Esophagus muscularis mucosa (tissue), 4 donors: ENCODE data around the gene PC. TPM values are rescaled to one million over a fixed set of nuclear protein-coding genes. Genes with fewer than 3 reads are reported as not detected.

ENCODE experiments used
- DNase-seq: peaks from one replicate; pipeline ENCODE4 v3.0.0-alpha.2; 2017; ENCODE audit errors: extremely low spot score
- H3K27ac ChIP-seq, 4 donors: fragments of 200-600 bp; sonication (generic); replicated peaks in 1 of 4; 1 replicate in 3 of 4; 2 replicates in 1 of 4; pipeline ENCODE4 v1.5.1; 2016 to 2019; ENCODE audit warnings: mild to moderate bottlenecking in 1 of 4
- H3K27me3 ChIP-seq, 4 donors: fragments of 200-600 bp; sonication (generic); one replicate each; pipeline versions ENCODE4 v1.5.1 to v1.6.0; 2016 to 2019
- H3K36me3 ChIP-seq, 4 donors: fragments of 200-600 bp; sonication (generic); one replicate each; pipeline ENCODE4 v1.5.1; 2016 to 2019
- H3K4me1 ChIP-seq, 4 donors: fragments of 200-600 bp; sonication (generic); one replicate each; pipeline ENCODE4 v1.5.1; 2016 to 2019
- H3K4me3 ChIP-seq, 4 donors: fragments of 200-600 bp; sonication (generic); 1 replicate in 2 of 4; 2 replicates in 2 of 4; pipeline ENCODE4 v1.5.1; 2016 to 2019; ENCODE audit warnings: mild to moderate bottlenecking in 4 of 4, moderate library complexity in 1 of 4
- H3K9me3 ChIP-seq, 4 donors: fragments of 200-600 bp; sonication (generic); 1 replicate in 3 of 4; 2 replicates in 1 of 4; pipeline ENCODE4 v1.5.1; 2016 to 2019
- EP300 ChIP-seq: sonication (generic); formaldehyde crosslinking; IDR thresholded peaks from one replicate; pipeline ENCODE4 v1.6.1; 2017; ENCODE audit warnings: antibody characterized with exemption
- POLR2A ChIP-seq: fragments of 450-650 bp; IDR thresholded peaks from one replicate; pipeline ENCODE4 v1.6.1; 2017; ENCODE audit warnings: antibody characterized with exemption, moderate library complexity, mild to moderate bottlenecking, low read depth
- POLR2AphosphoS5 ChIP-seq, 2 donors: sonication (generic); formaldehyde crosslinking; IDR thresholded peaks; one replicate each; pipeline ENCODE4 v1.6.1; 2017; ENCODE audit warnings: antibody characterized with exemption in 2 of 2
- WGBS: methylation state at CpG from one replicate; pipeline ENCODE4 v1.1.5; 2018; 5-methylcytosine and 5-hydroxymethylcytosine counted together
- intact Hi-C: fragments of 100-400 bp; cut with DNase I; formaldehyde crosslinking; loops from one replicate; pipeline ENCODE4 v1.15.1; 2023
- total RNA-seq, 4 donors: library from RNA; depleted of rRNA; stranded (reverse); fragments of >200 nt; gene quantifications; one replicate each; pipeline versions ENCODE4 v1.1.0 to v1.2.1, GENCODE V29; 2016
- TF ChIP-seq, protein P1 (sequence below), 3 experiments: fragments of 200-600 bp in 2 of 3; fragments of 450-650 bp in 1 of 3; sonication (generic) in 2 of 3; IDR thresholded peaks; one replicate each; pipeline ENCODE4 v1.5.1; 2017 to 2019; ENCODE audit warnings: antibody characterized with exemption in 3 of 3, mild to moderate bottlenecking in 2 of 3, moderate library complexity in 1 of 3

Gene PC
- total RNA-seq, 4 donors from 2014 or later, result 2.1 to 5.5 (median 5.1) TPM

DNA sequence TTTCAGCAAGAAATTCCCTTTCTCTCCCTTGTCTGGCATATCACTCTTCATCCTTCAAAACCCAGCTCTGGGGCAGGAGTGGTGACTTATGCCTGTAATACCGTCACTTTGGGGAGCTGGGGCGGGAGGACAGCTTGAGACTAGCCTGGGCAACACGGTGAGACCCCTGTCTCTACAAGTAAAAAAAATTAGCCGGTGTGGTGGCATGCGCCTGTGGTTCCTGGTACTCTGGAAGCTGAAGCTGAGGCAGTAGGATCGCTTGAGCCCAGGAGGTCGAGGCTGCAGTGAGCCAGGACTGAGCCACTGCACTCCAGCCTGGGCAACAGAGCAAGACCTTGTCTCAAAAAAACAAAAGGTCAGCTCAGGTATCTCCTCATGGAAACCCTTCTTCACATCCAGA is 116.3 kb downstream of the PC start:
- Histone ChIP-seq H3K27ac (peak overlapping the region in 3 of 4 donors; percentile 95 to 100 (median 98)), H3K9me3 (peaks cover 0 to 3% (median 0%) of the 10 kb centered on the region in 4 donors), H3K4me1 (peaks cover 25 to 43% (median 40%) of the 10 kb centered on the region in 4 donors), H3K27me3 (no peaks in the 10 kb centered on the region), H3K36me3 (peaks cover 5 to 47% (median 26%) of the 10 kb centered on the region in 4 donors), H3K4me3 (peak overlapping the region; percentile 97 to 100 (median 98))
- 83% methylated on average over 7 of the region's 7 CpGs for WGBS
- no peak for TF ChIP-seq EP300
- no peak for TF ChIP-seq POLR2AphosphoS5 (IDR thresholded peaks at IDR 0.05)
- TF ChIP-seq, protein P1, sequence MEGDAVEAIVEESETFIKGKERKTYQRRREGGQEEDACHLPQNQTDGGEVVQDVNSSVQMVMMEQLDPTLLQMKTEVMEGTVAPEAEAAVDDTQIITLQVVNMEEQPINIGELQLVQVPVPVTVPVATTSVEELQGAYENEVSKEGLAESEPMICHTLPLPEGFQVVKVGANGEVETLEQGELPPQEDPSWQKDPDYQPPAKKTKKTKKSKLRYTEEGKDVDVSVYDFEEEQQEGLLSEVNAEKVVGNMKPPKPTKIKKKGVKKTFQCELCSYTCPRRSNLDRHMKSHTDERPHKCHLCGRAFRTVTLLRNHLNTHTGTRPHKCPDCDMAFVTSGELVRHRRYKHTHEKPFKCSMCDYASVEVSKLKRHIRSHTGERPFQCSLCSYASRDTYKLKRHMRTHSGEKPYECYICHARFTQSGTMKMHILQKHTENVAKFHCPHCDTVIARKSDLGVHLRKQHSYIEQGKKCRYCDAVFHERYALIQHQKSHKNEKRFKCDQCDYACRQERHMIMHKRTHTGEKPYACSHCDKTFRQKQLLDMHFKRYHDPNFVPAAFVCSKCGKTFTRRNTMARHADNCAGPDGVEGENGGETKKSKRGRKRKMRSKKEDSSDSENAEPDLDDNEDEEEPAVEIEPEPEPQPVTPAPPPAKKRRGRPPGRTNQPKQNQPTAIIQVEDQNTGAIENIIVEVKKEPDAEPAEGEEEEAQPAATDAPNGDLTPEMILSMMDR (IDR thresholded peaks at IDR 0.05), result no peak
- no peak for TF ChIP-seq POLR2A
- no peak for DNase-seq
- intact Hi-C loops, result loop anchor here (10.0 kb wide), 2 partner anchors 113 to 277 kb away; partner anchors contain the start of genes CTSF and PC

DNA sequence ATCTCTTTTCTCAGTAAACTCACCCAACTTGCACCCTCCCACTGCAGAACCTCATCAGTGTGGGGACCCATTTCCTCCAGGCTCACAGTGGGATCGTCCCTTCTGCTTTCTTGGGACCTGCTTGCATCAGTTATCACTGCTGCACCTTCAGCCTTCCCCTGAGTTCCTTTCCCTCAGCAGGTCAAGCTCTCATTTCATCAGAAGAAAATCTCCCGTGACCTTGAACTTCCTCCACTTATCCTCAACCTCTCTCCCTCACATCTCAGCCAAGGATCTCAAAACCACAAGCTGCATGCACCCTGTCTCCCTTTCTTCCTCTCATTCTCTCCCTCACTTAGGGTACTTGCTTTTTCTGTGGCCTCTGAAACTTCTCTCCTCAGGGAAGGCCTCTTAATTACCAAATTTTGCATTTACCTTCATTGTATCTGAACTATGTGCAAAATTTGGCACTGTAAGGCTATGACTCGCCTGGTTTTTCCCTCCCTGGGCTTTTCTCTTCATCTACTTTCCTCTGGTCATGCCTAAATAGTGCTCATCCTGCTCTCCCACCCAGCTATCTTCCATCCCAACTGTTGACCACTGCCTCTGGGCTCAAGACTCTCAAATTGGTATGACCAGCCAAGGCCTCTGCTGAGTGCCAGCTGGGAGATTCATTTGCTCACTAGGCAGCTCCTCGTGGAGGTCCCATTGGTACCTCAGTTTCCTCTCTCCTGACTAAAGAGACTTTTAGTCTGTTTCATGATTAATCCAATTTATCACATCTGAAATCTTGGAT is 117.7 kb downstream of the PC start:
- no peak for DNase-seq
- Histone ChIP-seq H3K4me1 (peaks cover 25 to 44% (median 42%) of the 10 kb centered on the region in 4 donors), H3K27me3 (no peaks in the 10 kb centered on the region), H3K36me3 (peaks cover 0 to 34% (median 13%) of the 10 kb centered on the region in 4 donors), H3K9me3 (peaks cover 0 to 3% (median 0%) of the 10 kb centered on the region in 4 donors), H3K4me3 (no peak overlapping the region), H3K27ac (no peak overlapping the region)
- intact Hi-C loops, result loop anchor here (10.0 kb wide), 2 partner anchors 114 to 276 kb away; partner anchors contain the start of genes CTSF and PC
- TF ChIP-seq EP300, result no peak
- TF ChIP-seq POLR2A, result no peak
- TF ChIP-seq POLR2AphosphoS5 (IDR thresholded peaks at IDR 0.05), result no peak
- TF ChIP-seq, protein P1 (IDR thresholded peaks at IDR 0.05), result no peak
- WGBS, result 68% methylated on average over 4 of the region's 4 CpGs

DNA sequence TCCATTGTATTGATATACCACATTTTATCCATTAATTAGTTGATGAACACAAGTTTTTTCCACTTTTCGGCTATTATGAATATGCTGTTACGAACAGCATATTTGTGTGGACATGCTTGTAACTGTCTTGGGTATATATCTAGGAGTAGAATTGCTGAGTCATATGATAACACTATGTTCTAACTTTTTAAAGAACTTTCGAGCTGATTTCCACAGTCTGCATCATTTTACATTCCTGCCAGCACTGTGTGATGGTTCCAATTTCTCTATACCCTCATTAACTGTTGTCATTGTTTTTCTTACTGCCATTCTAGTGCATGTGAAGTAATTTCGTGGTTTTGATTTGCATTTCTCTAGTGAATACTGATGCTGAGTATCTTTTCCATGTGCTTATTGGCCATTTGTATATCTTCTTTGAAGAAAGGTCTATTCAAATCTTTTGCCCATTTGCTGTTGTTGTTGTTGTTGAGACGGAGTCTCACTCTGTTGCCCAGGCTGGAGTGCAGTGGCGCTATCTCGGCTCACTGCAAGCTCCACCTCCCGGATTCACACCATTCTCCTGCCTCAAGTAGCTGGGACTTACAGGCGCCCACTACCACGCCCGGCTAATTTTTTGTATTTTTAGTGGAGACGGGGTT is 122.3 kb downstream of the PC start:
- H3K27me3 ChIP-seq, result no peaks in the 10 kb centered on the region
- 86% methylated on average over 12 of the region's 12 CpGs for WGBS
- TF ChIP-seq EP300 (no peak), POLR2AphosphoS5 (IDR thresholded peaks at IDR 0.05) (no peak), POLR2A (no peak)
- TF ChIP-seq, protein P1 (IDR thresholded peaks at IDR 0.05), result no peak
- no peak overlapping the region for H3K4me3 ChIP-seq
- intact Hi-C loops, result no loop called here
- H3K36me3 ChIP-seq, result peaks cover 0 to 25% (median 3%) of the 10 kb centered on the region in 4 donors
- no peak for DNase-seq
- peaks cover 0 to 10% (median 6%) of the 10 kb centered on the region in 4 donors for H3K4me1 ChIP-seq
- no peak overlapping the region for H3K27ac ChIP-seq
- no peaks in the 10 kb centered on the region for H3K9me3 ChIP-seq

DNA sequence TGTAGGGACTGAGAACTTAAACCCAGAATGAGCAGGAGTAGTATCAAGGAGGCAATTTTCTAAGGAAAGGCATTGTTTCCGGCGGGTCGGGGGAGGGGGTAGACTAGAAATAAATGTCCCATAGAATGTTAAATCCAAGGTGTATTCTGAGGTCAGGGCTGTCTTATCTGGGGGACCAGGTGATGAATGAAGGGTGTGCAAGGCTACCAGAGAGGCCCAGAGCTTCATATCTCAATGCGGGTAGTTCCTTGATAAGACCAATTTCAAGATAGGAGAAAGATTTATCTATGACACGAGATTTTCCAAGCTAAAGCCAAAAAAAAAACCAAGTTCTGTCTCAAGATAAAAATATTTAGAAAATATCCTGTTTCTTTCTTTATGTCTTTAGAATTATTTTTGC is 123.2 kb downstream of the PC start:
- intact Hi-C loops, result no loop called here
- WGBS, result 82% methylated on average over 5 of the region's 5 CpGs
- Histone ChIP-seq H3K27ac (no peak overlapping the region), H3K4me1 (peaks cover 0 to 5% (median under 1%) of the 10 kb centered on the region in 4 donors), H3K36me3 (peaks cover 0 to 23% (median 3%) of the 10 kb centered on the region in 4 donors), H3K27me3 (no peaks in the 10 kb centered on the region), H3K4me3 (no peak overlapping the region), H3K9me3 (no peaks in the 10 kb centered on the region)
- no peak for DNase-seq
- TF ChIP-seq POLR2AphosphoS5 (IDR thresholded peaks at IDR 0.05) (no peak), POLR2A (no peak), EP300 (no peak)
- TF ChIP-seq, protein P1 (IDR thresholded peaks at IDR 0.05), result no peak
